SIG-M5 treated with dmso at 0.1 percent for 504 hours (cell line): ENCODE measurements around the gene LRBA.
"Not testable (repeated sequence)": the region's sequence is repeated elsewhere in the genome, so short reads cannot be mapped to it uniquely, and the experiment has no call there.

Source experiments
- DNase-seq: peaks from one replicate; lab custom pipeline; 2025; ENCODE audit not compliant: unreplicated experiment; lab: John Stamatoyannopoulos, UW

LRBA gene

DNA sequence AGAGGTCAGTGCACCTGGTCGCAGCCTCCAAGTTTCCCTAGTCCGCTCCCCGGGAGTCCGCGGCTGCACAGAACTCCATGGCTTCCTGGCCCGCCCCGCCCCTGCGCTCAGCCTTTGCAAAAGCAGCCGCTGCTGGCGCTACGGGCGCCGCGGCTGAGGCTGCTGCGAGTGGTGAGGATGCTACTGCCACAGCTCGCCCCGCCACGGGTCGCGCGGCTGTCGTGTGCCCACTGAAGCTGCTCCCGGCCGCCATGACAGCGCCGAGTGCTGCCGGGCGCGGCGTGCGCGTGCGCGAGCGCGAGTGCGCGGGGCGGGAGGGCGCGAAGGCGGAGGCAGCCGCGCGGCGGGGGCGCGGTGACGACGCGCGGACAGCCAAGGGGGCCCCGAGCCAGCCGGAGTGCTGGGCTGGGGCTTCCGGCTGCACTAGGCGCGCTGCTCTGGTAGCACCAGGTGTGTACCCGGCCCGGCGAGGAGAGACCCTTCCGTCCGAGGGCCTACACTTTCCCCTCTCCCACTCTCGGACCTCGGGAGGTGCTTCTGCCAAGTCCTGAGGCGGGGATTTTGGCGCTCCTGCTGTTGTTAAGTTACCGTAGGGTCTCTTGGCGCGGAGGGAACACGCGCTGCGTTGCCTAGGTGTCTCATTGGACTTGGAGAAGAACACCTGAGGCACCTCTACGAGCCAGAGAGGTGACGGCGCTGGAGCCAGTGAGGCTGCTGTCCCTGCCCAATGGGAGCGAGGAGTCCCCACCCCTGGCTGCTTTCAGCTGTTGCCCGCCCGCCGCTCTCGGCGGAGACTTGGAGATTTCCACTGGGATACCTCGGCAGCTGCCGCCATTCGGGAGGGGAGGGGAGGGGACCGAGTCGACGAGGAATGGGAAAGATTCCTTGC, 619 bp upstream of the LRBA start:
- DNase-seq: peak; percentile 59

DNA sequence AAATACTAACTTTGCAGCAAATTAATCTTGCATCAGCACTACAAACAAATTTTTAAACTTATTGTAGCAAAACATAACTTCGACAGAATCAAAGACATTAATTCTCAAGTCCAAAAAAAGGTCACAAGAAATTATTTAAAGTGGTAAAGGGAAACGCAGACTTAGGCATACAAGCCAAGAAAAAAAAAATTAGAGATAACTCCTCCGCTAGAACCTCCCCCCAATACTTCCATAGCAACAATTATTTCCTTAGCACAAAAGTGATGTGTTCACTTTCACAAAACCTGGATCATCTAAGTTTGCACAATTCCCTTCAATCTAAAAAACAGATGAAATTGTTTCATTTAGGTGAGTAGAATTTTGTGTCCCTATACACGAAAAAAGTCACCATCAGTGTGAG, 1.1 kb downstream of the LRBA start:
- DNase-seq: no peak

DNA sequence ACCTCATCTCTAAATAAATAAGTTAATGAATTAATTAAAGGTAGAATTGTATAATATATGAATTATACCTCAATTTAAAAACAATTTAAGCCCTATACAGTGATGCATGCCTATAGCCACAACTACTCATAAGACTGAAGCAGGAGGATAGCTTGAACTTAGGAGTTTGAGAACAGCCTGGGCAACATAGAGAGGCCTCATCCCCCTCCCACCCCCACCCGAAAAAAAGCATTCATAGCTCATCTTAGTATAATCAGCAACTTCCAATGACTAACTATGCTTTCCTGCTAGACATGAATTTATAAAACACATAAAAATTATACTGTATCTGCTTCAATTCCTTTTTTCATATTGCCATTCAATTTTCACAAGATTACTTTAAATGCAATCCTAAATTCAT, 1.6 kb downstream of the LRBA start:
- no peak for DNase-seq

GRCh38 chr4:151012820-151013219, 2.3 kb downstream of the LRBA start:
- DNase-seq: peak; percentile 8

GRCh38 chr4:151012376-151012775, 2.7 kb downstream of the LRBA start:
- no peak for DNase-seq

GRCh38 chr4:151004222-151004621, 10.9 kb downstream of the LRBA start:
- no peak for DNase-seq

DNA sequence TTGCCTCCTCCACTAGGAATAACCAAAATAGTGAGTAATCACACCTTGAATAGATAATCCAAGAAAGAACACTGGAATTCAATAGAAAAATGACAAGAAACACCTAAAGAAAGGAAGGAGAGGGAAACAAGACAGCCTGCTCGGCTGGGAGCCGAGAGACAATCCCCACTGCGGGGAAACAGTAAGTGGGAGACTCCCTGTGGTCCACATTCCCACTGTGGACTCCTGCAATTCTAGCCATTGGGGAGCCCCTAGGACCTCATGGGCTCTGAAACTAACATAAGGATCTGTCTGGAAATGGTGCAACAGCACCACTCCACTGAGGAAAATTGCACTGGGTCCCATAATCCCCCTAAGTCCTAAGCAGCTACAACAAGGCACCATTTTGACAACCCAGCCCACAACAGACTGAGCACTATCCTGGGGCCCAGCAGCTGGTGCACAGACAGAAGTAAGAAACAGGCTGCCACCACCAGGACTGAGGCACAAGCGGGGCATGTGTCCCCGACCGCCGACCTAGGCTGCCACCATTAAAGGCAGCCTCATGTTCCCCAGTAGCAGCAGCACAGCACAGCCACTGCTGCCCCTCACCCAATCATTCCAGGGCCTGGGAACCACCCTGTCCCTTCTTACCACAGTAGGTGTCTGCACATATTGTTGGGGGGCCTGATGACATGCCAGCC, 14.2 kb downstream of the LRBA start:
- DNase-seq: no peak

DNA sequence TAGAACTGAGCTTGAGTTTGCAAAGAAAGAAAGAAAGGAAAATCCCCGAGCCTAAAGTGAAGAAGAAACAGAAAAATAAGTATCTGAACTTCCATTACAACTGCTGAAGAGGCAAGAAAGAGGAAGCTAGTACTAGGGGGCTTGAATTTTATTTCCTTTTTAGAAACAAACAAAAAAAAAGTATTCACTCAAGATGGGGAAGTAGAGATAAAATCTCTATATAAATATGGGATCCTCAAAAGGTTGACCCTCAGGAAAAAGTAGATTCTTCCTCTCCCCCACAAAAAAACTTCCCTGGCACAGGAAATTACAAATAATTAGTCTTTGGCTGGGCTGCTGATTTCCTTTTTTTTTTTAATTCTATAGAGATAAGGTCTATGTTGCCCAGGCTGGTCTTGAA, 16.0 kb downstream of the LRBA start:
- peak; percentile 60 for DNase-seq

- no peak for DNase-seq
Measured at GRCh38 chr4:150997141-150997540, 17.9 kb downstream of the LRBA start.

DNA sequence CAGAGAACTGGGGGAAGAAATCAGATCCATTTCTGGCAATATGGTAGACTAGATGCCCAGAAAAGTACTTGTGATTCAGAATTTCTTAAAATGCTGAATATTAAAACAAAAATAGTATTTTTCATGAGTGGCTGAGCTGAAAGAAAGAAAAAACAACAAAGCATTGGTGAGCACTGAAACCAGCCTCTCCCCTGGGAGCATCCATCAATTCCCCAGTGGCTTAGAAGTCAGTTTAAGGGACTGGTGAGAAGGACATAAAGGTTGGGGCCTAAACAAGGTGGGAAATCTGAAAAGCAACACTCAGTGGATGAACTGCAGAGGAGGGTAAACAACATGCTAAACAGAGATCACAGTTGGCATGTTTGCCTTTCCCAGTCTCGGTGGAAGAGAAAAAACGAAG, 20.4 kb downstream of the LRBA start:
- no peak for DNase-seq

- not testable (repeated sequence) for DNase-seq
Measured at GRCh38 chr4:150993577-150993976, 21.5 kb downstream of the LRBA start.

DNA sequence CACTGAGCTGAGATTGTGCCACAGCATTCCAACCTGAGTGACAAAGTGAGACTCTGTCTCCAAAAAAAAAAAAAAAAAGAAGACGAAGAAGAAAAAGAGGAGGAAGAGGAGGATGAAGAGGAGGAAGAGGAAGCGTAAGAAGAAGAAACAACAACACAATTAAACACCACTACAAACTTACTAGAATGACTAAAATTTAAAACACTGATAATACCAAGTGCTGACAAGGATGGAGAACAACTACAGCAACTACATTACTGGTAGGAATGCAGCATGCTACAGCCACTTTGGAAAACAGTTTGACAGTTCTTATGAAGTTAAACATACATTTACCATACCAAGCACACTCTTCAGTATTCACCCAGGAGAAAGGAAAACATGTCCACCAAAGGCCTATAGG, 24.1 kb downstream of the LRBA start:
- no peak for DNase-seq

- no peak for DNase-seq
Measured at GRCh38 chr4:150990250-150990649, 24.8 kb downstream of the LRBA start.

GRCh38 chr4:150988238-150988637, 26.8 kb downstream of the LRBA start:
- no peak for DNase-seq

GRCh38 chr4:150987204-150987603, 27.9 kb downstream of the LRBA start:
- no peak for DNase-seq

DNA sequence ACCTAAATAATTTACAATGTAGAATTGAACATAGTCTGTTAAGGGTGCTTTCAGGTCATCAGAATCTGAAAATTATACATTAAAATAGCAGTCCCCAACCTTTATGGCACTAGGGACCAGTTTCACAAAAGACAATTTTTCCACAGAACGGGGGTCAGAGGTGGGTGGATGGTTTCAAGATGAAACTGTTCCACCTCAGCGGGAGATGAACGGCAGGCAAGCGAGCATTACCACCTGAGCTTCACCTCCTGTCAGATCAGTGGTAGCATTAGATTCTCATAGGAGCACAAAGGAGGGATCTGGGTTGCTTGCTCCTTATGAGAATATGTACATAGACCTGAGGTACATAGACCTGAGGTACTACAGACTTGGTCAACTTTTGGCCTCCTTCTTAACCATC, 29.0 kb downstream of the LRBA start:
- DNase-seq: no peak

GRCh38 chr4:150983851-150984250, 31.2 kb downstream of the LRBA start:
- DNase-seq: no peak

DNA sequence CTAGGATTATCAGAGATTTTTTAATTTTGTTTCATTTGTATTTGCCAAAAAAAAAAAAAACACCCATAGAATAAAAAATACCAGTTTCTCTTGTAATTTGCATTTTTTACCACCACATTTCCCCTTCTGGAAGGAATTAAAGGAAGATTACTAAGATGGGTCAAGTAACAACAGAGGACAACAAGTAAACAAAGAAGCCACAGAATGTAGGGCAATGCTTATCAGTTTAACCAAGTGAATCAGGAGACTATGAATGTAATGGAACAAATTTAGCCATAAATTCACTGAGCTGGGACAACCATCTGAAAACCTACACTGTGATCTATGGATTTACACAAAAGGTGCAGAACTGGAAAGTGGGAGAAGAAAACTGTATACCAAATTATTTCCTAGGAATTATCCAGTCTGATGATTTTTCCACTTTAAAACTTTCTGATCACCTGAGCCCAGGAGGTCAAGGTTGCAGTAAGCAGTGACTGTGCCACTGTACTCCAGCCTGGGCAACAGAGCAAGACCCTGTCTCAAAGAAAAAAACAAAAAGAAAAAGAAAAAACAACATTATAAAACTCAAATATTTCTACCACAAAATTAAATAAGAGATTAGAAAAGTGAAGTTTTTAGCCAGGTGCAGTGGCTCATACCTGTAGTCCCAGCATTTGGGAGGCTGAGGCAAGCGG, 32.4 kb downstream of the LRBA start:
- no peak for DNase-seq

DNA sequence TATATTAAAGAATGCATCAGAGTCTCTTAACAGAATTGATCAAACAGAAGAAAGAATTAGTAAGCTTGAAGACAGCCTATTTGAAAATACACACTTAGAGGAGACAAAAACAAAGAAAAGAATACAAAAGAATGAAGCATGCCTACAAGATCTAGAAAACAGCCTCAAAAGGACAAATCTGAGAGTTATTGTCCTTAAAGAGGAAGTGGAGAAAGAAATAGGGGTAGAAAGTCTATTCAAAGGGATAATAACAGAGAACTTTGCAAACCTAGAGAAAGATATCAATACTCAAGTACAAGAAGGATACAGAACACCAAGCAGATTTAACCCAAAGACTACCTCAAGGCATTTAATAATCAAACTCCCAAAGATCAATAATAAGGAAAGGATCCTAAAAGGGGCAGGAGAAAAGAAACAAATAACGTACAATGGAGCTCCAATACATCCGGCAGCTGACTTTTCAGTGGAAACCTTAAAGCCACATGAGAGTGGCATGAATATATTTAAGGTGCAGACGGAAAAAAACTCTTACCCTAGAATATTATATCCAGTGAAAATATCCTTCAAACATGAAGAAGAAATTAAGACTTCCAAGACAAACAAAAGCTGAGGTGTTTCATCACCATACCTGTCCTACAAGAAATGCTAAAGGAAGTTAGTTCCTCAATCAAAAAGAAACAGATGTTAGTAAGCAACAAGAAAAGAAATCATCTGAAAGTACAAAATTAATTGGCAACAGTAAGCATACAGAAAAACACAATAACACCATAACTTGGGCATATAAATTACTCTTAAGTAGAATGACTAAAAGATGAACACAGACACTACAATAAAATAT, 36.1 kb downstream of the LRBA start:
- DNase-seq: no peak

DNA sequence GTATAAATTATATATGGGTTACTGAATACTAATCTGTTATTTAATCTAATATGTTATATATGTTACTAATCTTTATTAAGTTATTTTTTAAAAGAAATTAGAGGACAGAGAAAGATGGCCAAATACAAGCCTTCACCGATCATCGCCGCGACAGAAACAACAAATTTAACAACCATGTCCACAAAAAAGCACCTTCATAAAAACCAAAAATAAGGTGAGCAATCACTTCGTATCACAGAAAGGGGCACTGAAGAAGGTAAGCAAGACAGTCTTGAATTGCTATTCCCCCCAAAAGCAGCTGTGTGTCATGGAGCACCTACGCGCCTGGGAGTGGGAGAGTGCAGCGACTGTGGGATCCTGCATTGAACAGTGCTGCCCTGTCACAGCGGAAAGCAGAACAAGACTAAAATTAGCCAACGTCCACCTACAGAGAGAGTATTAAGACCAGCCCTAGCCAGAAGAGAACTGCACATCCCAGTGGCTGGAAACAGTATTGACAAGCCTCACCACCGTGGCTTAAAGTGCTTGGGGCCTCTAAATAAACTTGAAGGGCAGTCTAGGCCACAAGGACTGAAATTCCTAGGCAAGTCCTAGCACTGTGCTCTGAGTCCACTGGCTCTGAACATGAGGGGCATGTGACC, 38.5 kb downstream of the LRBA start:
- DNase-seq: peak; percentile 41

- DNase-seq: no peak
Measured at GRCh38 chr4:150974750-150975149, 40.3 kb downstream of the LRBA start.
